Heart left ventricle (tissue), 16 donors: ENCODE data around the gene SMIM3. TPM values are rescaled to one million over a fixed set of nuclear protein-coding genes. Genes with fewer than 3 reads are reported as not detected.
A peak's percentile ranks its signal among the peaks of the same experiment; 100 is the strongest.

Experiments
- ATAC-seq, 4 donors: fragments of 200-7000 bp; cut with Tn5 transposase; one replicate each; pipeline ENCODE4 v1.9.1; 2020 to 2022; ENCODE audit warnings: moderate library complexity in 4 of 4, mild to moderate bottlenecking in 3 of 4, moderate number of reproducible peaks in 1 of 4
- DNase-seq, 5 donors: peaks; one replicate each; pipeline ENCODE4 v3.0.0-alpha.2; 2020
- H3K27ac ChIP-seq, 12 donors: fragments of 200-600 bp; sonication (generic) in 4 of 12; one replicate each; pipeline versions ENCODE4 v1.5.0 to v1.8.0; 2016 to 2022; ENCODE audit warnings: mild to moderate bottlenecking in 2 of 12
- H3K27me3 ChIP-seq, 9 donors: fragments of 200-600 bp; sonication (generic) in 2 of 9; one replicate each; pipeline versions ENCODE4 v1.5.1 to v1.8.0; 2016 to 2022; ENCODE audit warnings: mild to moderate bottlenecking in 3 of 9
- H3K36me3 ChIP-seq, 9 donors: fragments of 200-600 bp; sonication (generic) in 2 of 9; one replicate each; pipeline versions ENCODE4 v1.5.0 to v1.8.0; 2018 to 2022; ENCODE audit warnings: mild to moderate bottlenecking in 2 of 9
- H3K4me1 ChIP-seq, 12 donors: fragments of 200-600 bp; sonication (generic) in 4 of 12; one replicate each; pipeline versions ENCODE4 v1.5.0 to v1.8.0; 2016 to 2022; ENCODE audit warnings: mild to moderate bottlenecking in 3 of 12
- H3K4me3 ChIP-seq, 12 donors: fragments of 200-600 bp; sonication (generic) in 4 of 12; one replicate each; pipeline versions ENCODE4 v1.5.0 to v1.8.0; 2017 to 2022; ENCODE audit warnings: mild to moderate bottlenecking in 9 of 12, moderate library complexity in 4 of 12
- H3K9me3 ChIP-seq, 12 donors: fragments of 200-600 bp; sonication (generic) in 4 of 12; one replicate each; pipeline versions ENCODE4 v1.5.0 to v1.8.0; 2016 to 2022; ENCODE audit warnings: mild to moderate bottlenecking in 1 of 12
- CTCF ChIP-seq, 12 donors: fragments of 200-600 bp; sonication (generic) in 4 of 12; IDR thresholded peaks; one replicate each; pipeline versions ENCODE4 v1.5.0 to v1.8.0; 2018 to 2022; ENCODE audit warnings: antibody characterized with exemption in 12 of 12, mild to moderate bottlenecking in 5 of 12
- POLR2A ChIP-seq, 2 donors: fragments of 450-650 bp; IDR thresholded peaks; one replicate each; pipeline ENCODE4 v1.6.1; 2017; ENCODE audit warnings: antibody characterized with exemption in 2 of 2, mild to moderate bottlenecking in 2 of 2, moderate library complexity in 2 of 2
- WGBS, 4 donors: extraction: QIAGEN DNeasy Blood & Tissue Kit in 2 of 4; methylation state at CpG; one replicate each; pipeline versions ENCODE4 v1.1.5 to v1.1.7; 2013 to 2018; 5-methylcytosine and 5-hydroxymethylcytosine counted together
- intact Hi-C, 10 donors: fragments of 100-400 bp; cut with DNase I; formaldehyde crosslinking; loops; one replicate each; pipeline versions ENCODE4 v1.11.1 to v1.14.2; 2022
- polyA plus RNA-seq, 2 donors: library from polyadenylated mRNA; stranded (reverse); fragments of 200-250 nt; gene quantifications; one replicate each; pipeline ENCODE4 v1.2.3, GENCODE V29; 2013
- total RNA-seq, 9 donors: library from RNA; depleted of rRNA in 2 of 9; stranded (reverse); fragments of >200 nt in 2 of 9; fragmentation: NEBNext Ultra II Directional in 3 of 9; extraction: Animal tissue kit (Norgen Biotek cat#: 25700) in 3 of 9; gene quantifications; one replicate each; pipeline versions ENCODE4 v1.1.0 to v1.2.4, GENCODE V29; 2016 to 2023
- donor health status: ischemic (EF 13 %, LVEDD 7.1; RV severe dilation, severe dysfunction).
- donor health status: healthy with polysubstance abuse.
- donor health status: DM: no; HTN: yes; CAD: no.
- donor health status: DM: no; HTN: no; CAD: no.
- donor health status: ischemic (EF 25% LVEDD 6.9; RV normal size, moderate dysfunction).
- donor health status: ischemic (EF 25% LVEDD 5.7; RV mildly dilated, moderate dysfunction).
- donor health status: healthy.
- donor health status: DM: yes; HTN: yes; CAD: no.
- donor health status: ischemic (EF 35%, LVEDD 5.7; RV mildly dilated, moderate dysfunction).
- donor health status: nonischemic (EF 11% LVEDD 7.7; RV severe dilation, severe dysfunction).
- donor health status: DM: yes; HTN: yes; CAD: no.
- donor health status: PGD.
- donor health status: ischemic (EF 29% LVEDD 5.4; RV normal size, mild dysfunction).
- donor health status: nonischemic (EF 23%, LVEDD 6.1; RV moderate dilation, normal function).

SMIM3 gene
- total and polyA plus RNA-seq, 11 donors, result 7.1 to 45.6 (median 19.1) TPM

GRCh38 chr5:150783422-150783928, 4.9 kb downstream of the SMIM3 start:
- H3K4me1 ChIP-seq, result peaks cover 13 to 90% (median 45%) of the 10 kb centered on the region in 12 donors
- TF ChIP-seq POLR2A (IDR thresholded peaks at IDR 0.05) (no peak), CTCF (IDR thresholded peaks at IDR 0.05) (no peak)
- H3K9me3 ChIP-seq, result peaks cover 0 to 4% (median 0%) of the 10 kb centered on the region in 12 donors
- peak overlapping the region; percentile 78 to 93 (median 90) for H3K27ac ChIP-seq
- H3K4me3 ChIP-seq, result peak overlapping the region in 9 of 12 donors; percentile 7 to 77 (median 16)
- ATAC-seq (peak; percentile 15 to 54 (median 35)), DNase-seq (peak; percentile 57 to 82 (median 69))
- no peaks in the 10 kb centered on the region for H3K36me3 ChIP-seq
- intact Hi-C loops, result loop anchor here in 2 of 10 donors (5.0 to 10.0 kb wide), 2 partner anchors 81 to 371 kb away; partner anchors contain the start of genes ANXA6 (in 1 of the 2) and RBM22 (in 1 of the 2)
- no peaks in the 10 kb centered on the region for H3K27me3 ChIP-seq
- WGBS, 4 donors, result 5 to 16% (median 8%) methylated on average over 7 of the region's 7 CpGs

- intact Hi-C loops, result loop anchor here in 1 of 10 donors (10.0 kb wide), 1 partner anchor 369 kb away; the partner anchor contains the start of gene ANXA6
- 96 to 100% (median 98%) methylated on average over 1 of the region's 1 CpG for WGBS, 4 donors
These were observed 7.4 kb downstream of the SMIM3 start for GRCh38 chr5:150785950-150786349.

GRCh38 chr5:150786876-150787275, 8.3 kb downstream of the SMIM3 start:
- Histone ChIP-seq H3K4me1 (peaks cover 15 to 96% (median 45%) of the 10 kb centered on the region in 12 donors), H3K27me3 (no peaks in the 10 kb centered on the region), H3K36me3 (no peaks in the 10 kb centered on the region), H3K4me3 (peak overlapping the region in 1 of 12 donors; percentile 6), H3K9me3 (peaks cover 0 to 4% (median 0%) of the 10 kb centered on the region in 12 donors), H3K27ac (peak overlapping the region in 7 of 12 donors; percentile 2 to 80 (median 33))
- intact Hi-C loops, result loop anchor here in 1 of 10 donors (10.0 kb wide), 1 partner anchor 368 kb away; the partner anchor contains the start of gene ANXA6
- 75 to 89% (median 84%) methylated on average over 1 of the region's 1 CpG for WGBS, 4 donors
- ATAC-seq, result no peak
- no peak for DNase-seq
- TF ChIP-seq POLR2A (IDR thresholded peaks at IDR 0.05) (no peak), CTCF (IDR thresholded peaks at IDR 0.05) (no peak)

More at GRCh38 chr5:150785950-150786349, 7.4 kb downstream of the SMIM3 start:
- no peak for DNase-seq
- Histone ChIP-seq H3K27me3 (no peaks in the 10 kb centered on the region), H3K4me1 (peaks cover 15 to 97% (median 54%) of the 10 kb centered on the region in 12 donors), H3K4me3 (no peak overlapping the region), H3K36me3 (no peaks in the 10 kb centered on the region), H3K9me3 (peaks cover 0 to 4% (median 0%) of the 10 kb centered on the region in 12 donors), H3K27ac (peak overlapping the region in 2 of 12 donors; percentile 12 to 28)
- TF ChIP-seq POLR2A (IDR thresholded peaks at IDR 0.05) (no peak), CTCF (IDR thresholded peaks at IDR 0.05) (no peak)
- no peak for ATAC-seq

- DNase-seq (no peak), ATAC-seq (no peak)
- Histone ChIP-seq H3K36me3 (no peaks in the 10 kb centered on the region), H3K4me1 (peaks cover 13 to 95% (median 39%) of the 10 kb centered on the region in 12 donors), H3K9me3 (peaks cover 0 to 4% (median 0%) of the 10 kb centered on the region in 12 donors), H3K27ac (peak overlapping the region in 6 of 12 donors; percentile 2 to 80 (median 37)), H3K4me3 (no peak overlapping the region), H3K27me3 (no peaks in the 10 kb centered on the region)
- no peak for TF ChIP-seq CTCF (IDR thresholded peaks at IDR 0.05)
- TF ChIP-seq POLR2A (IDR thresholded peaks at IDR 0.05), result no peak
- 38 to 49% (median 39%) methylated on average over 1 of the region's 1 CpG for WGBS, 4 donors
- intact Hi-C loops, result loop anchor here in 1 of 10 donors (10.0 kb wide), 1 partner anchor 367 kb away; the partner anchor contains the start of gene ANXA6
These were observed 9.1 kb downstream of the SMIM3 start for GRCh38 chr5:150787656-150788055.
